Measurements from ENCODE around the gene C2. TPM values are rescaled to one million over a fixed set of nuclear protein-coding genes. Genes with fewer than 3 reads are reported as not detected.

C2 gene
- total RNA-seq, 1 donor from 2014 or later, result 18.6 TPM

DNA sequence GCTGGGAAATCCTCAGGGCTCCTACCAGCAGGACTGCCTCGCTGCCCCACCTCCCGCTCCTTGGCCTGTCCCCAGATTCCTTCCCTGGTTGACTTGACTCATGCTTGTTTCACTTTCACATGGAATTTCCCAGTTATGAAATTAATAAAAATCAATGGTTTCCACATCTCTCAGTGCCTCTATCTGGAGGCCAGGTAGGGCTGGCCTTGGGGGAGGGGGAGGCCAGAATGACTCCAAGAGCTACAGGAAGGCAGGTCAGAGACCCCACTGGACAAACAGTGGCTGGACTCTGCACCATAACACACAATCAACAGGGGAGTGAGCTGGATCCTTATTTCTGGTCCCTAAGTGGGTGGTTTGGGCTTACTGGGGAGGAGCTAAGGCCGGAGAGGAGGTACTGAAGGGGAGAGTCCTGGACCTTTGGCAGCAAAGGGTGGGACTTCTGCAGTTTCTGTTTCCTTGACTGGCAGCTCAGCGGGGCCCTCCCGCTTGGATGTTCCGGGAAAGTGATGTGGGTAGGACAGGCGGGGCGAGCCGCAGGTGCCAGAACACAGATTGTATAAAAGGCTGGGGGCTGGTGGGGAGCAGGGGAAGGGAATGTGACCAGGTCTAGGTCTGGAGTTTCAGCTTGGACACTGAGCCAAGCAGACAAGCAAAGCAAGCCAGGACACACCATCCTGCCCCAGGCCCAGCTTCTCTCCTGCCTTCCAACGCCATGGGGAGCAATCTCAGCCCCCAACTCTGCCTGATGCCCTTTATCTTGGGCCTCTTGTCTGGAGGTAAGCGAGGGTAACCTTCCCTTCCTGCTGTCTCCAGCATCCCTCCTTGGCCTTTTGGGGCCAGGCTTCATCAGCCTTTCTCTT is 18.2 kb downstream of the C2 start, which contains the start of gene CFB:
Gene CFB, plus strand, starts transcription at position 589 of the 863 bp plus-strand sequence. Its CDS starts 127 bp downstream, at position 716.
- Histone ChIP-seq H3K4me1 (peaks cover 3 to 16% of the 10 kb centered on the region in 2 donors), H3K27me3 (no peaks in the 10 kb centered on the region), H3K27ac (peak within 1 kb of the TSS; percentile 91 to 93), H3K4me3 (peak within 1 kb of the TSS; percentile 28 to 59), H3K9me3 (no peaks in the 10 kb centered on the region), H3K36me3 (no peaks in the 10 kb centered on the region)
- TF ChIP-seq, protein P1, sequence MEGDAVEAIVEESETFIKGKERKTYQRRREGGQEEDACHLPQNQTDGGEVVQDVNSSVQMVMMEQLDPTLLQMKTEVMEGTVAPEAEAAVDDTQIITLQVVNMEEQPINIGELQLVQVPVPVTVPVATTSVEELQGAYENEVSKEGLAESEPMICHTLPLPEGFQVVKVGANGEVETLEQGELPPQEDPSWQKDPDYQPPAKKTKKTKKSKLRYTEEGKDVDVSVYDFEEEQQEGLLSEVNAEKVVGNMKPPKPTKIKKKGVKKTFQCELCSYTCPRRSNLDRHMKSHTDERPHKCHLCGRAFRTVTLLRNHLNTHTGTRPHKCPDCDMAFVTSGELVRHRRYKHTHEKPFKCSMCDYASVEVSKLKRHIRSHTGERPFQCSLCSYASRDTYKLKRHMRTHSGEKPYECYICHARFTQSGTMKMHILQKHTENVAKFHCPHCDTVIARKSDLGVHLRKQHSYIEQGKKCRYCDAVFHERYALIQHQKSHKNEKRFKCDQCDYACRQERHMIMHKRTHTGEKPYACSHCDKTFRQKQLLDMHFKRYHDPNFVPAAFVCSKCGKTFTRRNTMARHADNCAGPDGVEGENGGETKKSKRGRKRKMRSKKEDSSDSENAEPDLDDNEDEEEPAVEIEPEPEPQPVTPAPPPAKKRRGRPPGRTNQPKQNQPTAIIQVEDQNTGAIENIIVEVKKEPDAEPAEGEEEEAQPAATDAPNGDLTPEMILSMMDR (IDR thresholded peaks at IDR 0.05), result no peak
- intact Hi-C loops (cut with DNase I), result loop anchor here (1.0 to 2.0 kb wide), 2 partner anchors 43 to 216 kb away; partner anchors contain the start of genes DDAH2 and ZBTB12
- peak; percentile 75 to 94 for DNase-seq (ENCODE audit: low spot score in 2 of 2)

DNA sequence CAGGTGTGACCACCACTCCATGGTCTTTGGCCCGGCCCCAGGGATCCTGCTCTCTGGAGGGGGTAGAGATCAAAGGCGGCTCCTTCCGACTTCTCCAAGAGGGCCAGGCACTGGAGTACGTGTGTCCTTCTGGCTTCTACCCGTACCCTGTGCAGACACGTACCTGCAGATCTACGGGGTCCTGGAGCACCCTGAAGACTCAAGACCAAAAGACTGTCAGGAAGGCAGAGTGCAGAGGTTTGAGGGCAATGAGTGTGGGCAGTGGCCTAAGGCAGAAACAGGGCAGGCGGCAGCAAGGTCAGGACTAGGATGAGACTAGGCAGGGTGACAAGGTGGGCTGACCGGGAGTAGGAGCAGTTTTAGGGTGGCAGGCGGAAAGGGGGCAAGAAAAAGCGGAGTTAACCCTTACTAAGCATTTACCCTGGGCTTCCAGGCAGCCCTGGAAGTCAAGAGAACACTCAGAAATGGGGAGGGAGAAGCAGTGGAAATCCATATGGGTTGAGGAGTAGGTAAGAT is 18.9 kb downstream of the C2 start:
- Histone ChIP-seq H3K4me1 (peaks cover 3 to 16% of the 10 kb centered on the region in 2 donors), H3K27me3 (no peaks in the 10 kb centered on the region), H3K4me3 (peak overlapping the region in 1 of 2 donors; percentile 59), H3K9me3 (no peaks in the 10 kb centered on the region), H3K27ac (peak overlapping the region; percentile 91 to 93), H3K36me3 (peaks cover 0 to 3% of the 10 kb centered on the region in 2 donors)
- DNase-seq (ENCODE audit: low spot score in 2 of 2), result no peak
- TF ChIP-seq, protein P1 (IDR thresholded peaks at IDR 0.05), result no peak
- intact Hi-C loops (cut with DNase I), result no loop called here

DNA sequence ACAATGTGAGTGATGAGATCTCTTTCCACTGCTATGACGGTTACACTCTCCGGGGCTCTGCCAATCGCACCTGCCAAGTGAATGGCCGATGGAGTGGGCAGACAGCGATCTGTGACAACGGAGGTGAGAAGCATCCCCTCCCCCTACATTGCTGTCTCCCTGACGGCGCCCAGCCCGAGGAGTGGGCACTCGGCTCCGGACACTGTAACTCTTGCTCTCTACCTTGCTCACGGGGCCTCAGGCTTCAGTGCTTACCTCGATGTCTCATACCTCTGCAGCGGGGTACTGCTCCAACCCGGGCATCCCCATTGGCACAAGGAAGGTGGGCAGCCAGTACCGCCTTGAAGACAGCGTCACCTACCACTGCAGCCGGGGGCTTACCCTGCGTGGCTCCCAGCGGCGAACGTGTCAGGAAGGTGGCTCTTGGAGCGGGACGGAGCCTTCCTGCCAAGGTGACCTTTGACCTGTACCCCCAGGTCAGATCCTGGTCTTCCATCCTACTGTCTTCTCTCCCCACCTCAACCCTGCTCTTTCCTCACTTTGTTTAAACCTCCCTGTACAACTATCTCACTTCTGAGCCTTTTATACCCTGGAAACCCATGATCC is 19.7 kb downstream of the C2 start:
- TF ChIP-seq, protein P1 (IDR thresholded peaks at IDR 0.05), result no peak
- no peak for DNase-seq (ENCODE audit: low spot score in 2 of 2)
- H3K36me3 ChIP-seq, result peaks cover 0 to 10% of the 10 kb centered on the region in 2 donors
- H3K4me1 ChIP-seq, result peaks cover 3 to 16% of the 10 kb centered on the region in 2 donors
- peak overlapping the region in 1 of 2 donors; percentile 91 for H3K27ac ChIP-seq
- no peaks in the 10 kb centered on the region for H3K9me3 ChIP-seq
- no peak overlapping the region for H3K4me3 ChIP-seq
- intact Hi-C loops (cut with DNase I), result no loop called here
- no peaks in the 10 kb centered on the region for H3K27me3 ChIP-seq

DNA sequence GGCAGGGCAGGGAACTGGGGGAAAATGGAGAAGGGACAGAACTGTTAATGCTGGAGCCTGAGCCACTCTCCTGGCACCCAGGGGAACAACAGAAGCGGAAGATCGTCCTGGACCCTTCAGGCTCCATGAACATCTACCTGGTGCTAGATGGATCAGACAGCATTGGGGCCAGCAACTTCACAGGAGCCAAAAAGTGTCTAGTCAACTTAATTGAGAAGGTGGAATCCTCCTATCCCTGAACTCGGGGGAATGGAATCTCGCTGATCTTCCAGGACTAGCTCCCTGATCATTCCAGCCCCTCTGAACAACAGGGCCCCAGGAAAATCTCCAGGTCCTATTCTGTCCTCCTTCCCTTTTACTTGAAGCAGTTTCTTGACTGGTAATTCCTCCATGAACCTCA is 20.3 kb downstream of the C2 start:
- intact Hi-C loops (cut with DNase I), result no loop called here
- TF ChIP-seq, protein P1 (IDR thresholded peaks at IDR 0.05), result no peak
- no peak overlapping the region for H3K27ac ChIP-seq

DNA sequence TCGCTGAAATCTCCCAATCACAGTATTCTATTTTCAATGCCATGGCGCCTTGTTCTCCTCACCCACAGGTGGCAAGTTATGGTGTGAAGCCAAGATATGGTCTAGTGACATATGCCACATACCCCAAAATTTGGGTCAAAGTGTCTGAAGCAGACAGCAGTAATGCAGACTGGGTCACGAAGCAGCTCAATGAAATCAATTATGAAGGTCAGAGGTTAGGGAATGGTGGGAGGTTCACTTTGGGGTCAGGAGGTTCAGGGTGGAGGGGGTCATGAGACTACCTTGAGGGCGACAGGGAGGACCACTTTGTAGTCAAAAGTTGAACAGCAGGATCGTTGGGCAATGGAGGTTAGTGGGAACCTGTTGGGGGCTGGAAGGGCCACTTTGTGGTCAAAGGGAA is 20.8 kb downstream of the C2 start:
- TF ChIP-seq, protein P1 (IDR thresholded peaks at IDR 0.05), result no peak
- no peak overlapping the region for H3K27ac ChIP-seq
- no peaks in the 10 kb centered on the region for H3K27me3 ChIP-seq
- no peak for DNase-seq (ENCODE audit: low spot score in 2 of 2)
- intact Hi-C loops (cut with DNase I), result no loop called here
- no peaks in the 10 kb centered on the region for H3K9me3 ChIP-seq
- peaks cover 6 to 17% of the 10 kb centered on the region in 2 donors for H3K36me3 ChIP-seq
- H3K4me1 ChIP-seq, result peaks cover 3 to 16% of the 10 kb centered on the region in 2 donors
- H3K4me3 ChIP-seq, result no peak overlapping the region

More for the DNA sequence above, 20.3 kb downstream of the C2 start:
- no peak for DNase-seq (ENCODE audit: low spot score in 2 of 2)
- no peaks in the 10 kb centered on the region for H3K27me3 ChIP-seq
- peaks cover 2 to 13% of the 10 kb centered on the region in 2 donors for H3K36me3 ChIP-seq
- H3K4me1 ChIP-seq, result peaks cover 3 to 16% of the 10 kb centered on the region in 2 donors
- H3K4me3 ChIP-seq, result no peak overlapping the region
- H3K9me3 ChIP-seq, result no peaks in the 10 kb centered on the region

Data from ascending aorta (tissue), 2 donors.